Measurements from ENCODE around the gene PKMYT1. TPM values are rescaled to one million over a fixed set of nuclear protein-coding genes. Genes with fewer than 3 reads are reported as not detected.

Gene PKMYT1
- total RNA-seq, 1 donor from 2014 or later, result 107 TPM

- TF ChIP-seq CTCF (conservative IDR thresholded peaks at IDR 0.05; ENCODE audit: low read depth, low read length), result no peak
- DNase-seq (ENCODE audit: low read depth), result no peak
- no peak overlapping the region for H3K4me3 ChIP-seq (ENCODE audit: low read depth, low read length)
These were observed 19.8 kb downstream of the PKMYT1 start for GRCh38 chr16:2960183-2961010.

- H3K4me3 ChIP-seq (ENCODE audit: low read depth, low read length), result no peak overlapping the region
- no peak for DNase-seq (ENCODE audit: low read depth)
- no peak for TF ChIP-seq CTCF (conservative IDR thresholded peaks at IDR 0.05; ENCODE audit: low read depth, low read length)
These were observed 21.0 kb downstream of the PKMYT1 start for GRCh38 chr16:2959206-2959605.

GRCh38 chr16:2956579-2956956, 23.7 kb downstream of the PKMYT1 start:
- TF ChIP-seq CTCF (conservative IDR thresholded peaks at IDR 0.05; ENCODE audit: low read depth, low read length), result no peak
- H3K4me3 ChIP-seq (ENCODE audit: low read depth, low read length), result no peak overlapping the region
- no peak for DNase-seq (ENCODE audit: low read depth)

GRCh38 chr16:2955779-2956578, 24.3 kb downstream of the PKMYT1 start:
- H3K4me3 ChIP-seq (ENCODE audit: low read depth, low read length), result no peak overlapping the region
- DNase-seq (ENCODE audit: low read depth), result no peak
- no peak for TF ChIP-seq CTCF (conservative IDR thresholded peaks at IDR 0.05; ENCODE audit: low read depth, low read length)

- TF ChIP-seq CTCF (conservative IDR thresholded peaks at IDR 0.05; ENCODE audit: low read depth, low read length), result no peak
- no peak for DNase-seq (ENCODE audit: low read depth)
- H3K4me3 ChIP-seq (ENCODE audit: low read depth, low read length), result no peak overlapping the region
These were observed 24.8 kb downstream of the PKMYT1 start for GRCh38 chr16:2955438-2955778.

- no peak overlapping the region for H3K4me3 ChIP-seq (ENCODE audit: low read depth, low read length)
- no peak for TF ChIP-seq CTCF (conservative IDR thresholded peaks at IDR 0.05; ENCODE audit: low read depth, low read length)
- no peak for DNase-seq (ENCODE audit: low read depth)
These were observed 25.4 kb downstream of the PKMYT1 start for GRCh38 chr16:2954656-2955381.

Measured in epithelial cell of proximal tubule (primary cell).